ENCODE measurements around the gene SIGLEC6.

SIGLEC6 gene

DNA sequence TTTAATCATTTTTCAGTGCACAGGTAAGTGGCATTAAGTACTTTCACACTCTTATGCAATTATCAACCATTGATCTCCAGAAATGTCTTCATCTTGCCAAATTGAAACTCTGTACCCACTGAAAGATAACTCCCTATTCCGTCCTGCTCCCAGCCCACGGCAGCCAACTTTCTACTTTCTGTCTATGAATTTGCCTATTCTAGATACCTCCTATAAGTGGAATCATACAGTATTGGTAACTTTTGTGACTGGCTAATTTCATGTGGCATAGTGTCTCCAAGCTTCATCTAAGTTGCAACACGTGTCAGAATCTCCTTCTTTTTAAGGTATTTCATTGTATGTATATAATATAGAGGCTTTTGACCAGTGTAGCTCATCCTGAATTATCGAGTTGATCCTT, 58.9 kb downstream of the SIGLEC6 start:
- DNase-seq, result no peak

DNA sequence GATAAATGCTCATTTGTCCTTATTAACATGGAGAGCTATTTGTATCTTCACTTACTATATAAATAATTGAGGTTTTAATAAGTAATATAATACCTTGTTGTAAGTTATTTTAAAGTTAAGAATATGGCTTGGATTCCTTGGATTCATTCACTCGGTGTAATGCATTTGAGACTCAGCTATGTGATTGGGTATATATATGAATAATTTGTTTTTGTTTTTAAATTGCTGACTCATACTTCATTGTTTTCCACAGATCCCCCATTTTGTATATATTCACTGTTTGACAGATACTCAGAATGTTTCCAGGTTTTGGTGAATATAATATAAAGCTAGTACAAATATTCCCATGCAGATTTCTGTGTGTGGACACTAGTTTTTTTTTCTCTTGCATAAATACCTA, 59.9 kb downstream of the SIGLEC6 start:
- DNase-seq, result no peak

- no peak for DNase-seq
These were observed 60.5 kb downstream of the SIGLEC6 start for GRCh38 chr19:51470966-51471365.

DNA sequence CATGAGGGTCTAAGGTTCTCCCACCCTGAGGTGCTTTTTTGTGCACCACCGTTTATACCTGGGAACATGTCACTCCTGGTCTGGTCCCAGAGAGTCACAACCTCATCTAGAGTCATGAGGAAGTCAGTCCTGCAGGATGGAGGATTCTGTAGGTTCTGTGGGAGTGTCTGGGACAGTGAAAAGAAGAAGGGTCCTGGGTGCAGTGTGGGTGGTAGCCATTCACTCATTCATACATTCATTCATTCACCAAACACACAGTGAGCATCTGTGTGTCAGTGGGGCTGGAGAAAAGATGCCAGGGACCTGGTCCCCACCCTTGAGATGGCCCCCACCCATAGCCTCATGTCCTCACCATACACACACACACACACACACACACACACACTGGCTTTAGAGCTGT, 61.8 kb downstream of the SIGLEC6 start:
- no peak for DNase-seq

DNA sequence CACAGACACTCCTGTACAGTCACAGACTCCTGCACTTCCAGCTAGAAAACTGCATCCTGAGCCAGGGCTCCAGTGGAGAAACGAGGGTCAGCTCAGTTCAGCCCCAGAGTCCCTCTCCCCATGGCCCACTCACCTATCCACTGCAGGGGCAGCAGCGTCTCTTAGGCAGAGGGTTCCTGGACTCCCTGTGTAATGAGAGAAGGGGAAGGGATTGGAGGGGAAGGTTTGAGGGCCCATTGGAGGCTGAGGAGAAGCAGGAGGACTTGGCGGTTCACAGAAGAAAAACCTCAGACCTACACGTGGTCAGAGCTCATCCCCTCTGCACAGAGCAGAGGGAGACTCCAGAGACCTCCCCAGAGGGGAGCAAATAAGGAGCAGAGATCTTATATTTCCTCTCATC, 62.3 kb downstream of the SIGLEC6 start:
- no peak for DNase-seq

GRCh38 chr19:51468545-51468920, 62.9 kb downstream of the SIGLEC6 start:
- DNase-seq, result no peak

DNA sequence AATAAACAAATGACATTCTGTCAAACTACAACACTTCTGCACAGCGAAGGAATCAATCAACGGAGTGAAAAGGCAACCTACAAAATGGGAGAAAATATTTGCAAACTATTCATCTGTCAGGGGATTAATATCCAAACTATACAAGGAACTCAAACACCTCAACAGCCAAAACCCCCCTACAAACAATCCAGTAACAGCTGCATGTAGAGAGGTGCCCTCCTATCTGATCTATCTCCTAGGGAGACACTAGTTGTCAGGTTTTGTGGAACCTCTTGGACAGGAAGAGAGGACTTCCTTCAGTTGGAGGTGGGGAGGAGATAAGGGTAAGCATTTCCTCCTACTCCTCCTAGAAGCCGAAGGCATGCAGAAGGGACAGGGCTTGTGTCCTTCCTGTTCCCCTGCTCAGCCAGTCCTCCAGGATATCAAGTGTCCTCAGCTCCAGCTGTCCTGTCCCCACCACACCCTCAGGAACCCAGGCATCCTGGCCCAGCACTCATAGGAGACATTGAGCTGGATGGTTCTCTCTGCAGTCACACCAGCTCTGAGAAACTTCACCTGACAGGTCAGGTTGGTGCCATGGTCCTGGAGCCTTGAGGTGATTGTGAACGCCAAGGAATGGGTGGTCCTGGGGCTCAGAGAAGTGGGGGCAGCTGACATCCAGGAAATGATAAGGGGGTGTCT, 63.5 kb downstream of the SIGLEC6 start:
- DNase-seq, result no peak
